ENCODE results near the gene GLRX3. TPM values are rescaled to one million over a fixed set of nuclear protein-coding genes. Genes with fewer than 3 reads are reported as not detected.

GLRX3 gene
- total RNA-seq, 1 donor from 2014 or later: 74.6 TPM

- Mint-ChIP-seq H3K4me3 (no peak overlapping the region), H3K9me3 (no peaks in the 10 kb centered on the region), H3K27ac (peak overlapping the region; percentile 80), H3K27me3 (ENCODE audit: low read depth) (no peaks in the 10 kb centered on the region), H3K36me3 (peaks cover 8% of the 10 kb centered on the region), H3K4me1 (peaks cover 37% of the 10 kb centered on the region)
- TF ChIP-seq CTCF (IDR thresholded peaks at IDR 0.05; ENCODE audit: unreplicated experiment): no peak
- no peak for DNase-seq (ENCODE audit: low spot score in 2 of 2, unreplicated experiment in 2 of 2)
Measured at GRCh38 chr10:130141460-130141859, 5.3 kb downstream of the GLRX3 start.

- DNase-seq (ENCODE audit: low spot score in 2 of 2, unreplicated experiment in 2 of 2): no peak
- no peaks in the 10 kb centered on the region for H3K27me3 Mint-ChIP-seq (ENCODE audit: low read depth)
- no peak overlapping the region for H3K4me3 Mint-ChIP-seq
- H3K4me1 Mint-ChIP-seq: peaks cover 37% of the 10 kb centered on the region
- no peak for TF ChIP-seq CTCF (IDR thresholded peaks at IDR 0.05; ENCODE audit: unreplicated experiment)
- H3K36me3 Mint-ChIP-seq: peaks cover 9% of the 10 kb centered on the region
- H3K27ac Mint-ChIP-seq: peak overlapping the region; percentile 80
- no peaks in the 10 kb centered on the region for H3K9me3 Mint-ChIP-seq
Measured at GRCh38 chr10:130141878-130142277, 5.7 kb downstream of the GLRX3 start.

GRCh38 chr10:130146042-130146441 lies 9.9 kb downstream of the GLRX3 start:
- no peaks in the 10 kb centered on the region for H3K27me3 Mint-ChIP-seq (ENCODE audit: low read depth)
- no peak for DNase-seq (ENCODE audit: low spot score in 2 of 2, unreplicated experiment in 2 of 2)
- H3K27ac Mint-ChIP-seq: no peak overlapping the region
- H3K36me3 Mint-ChIP-seq: peaks cover 18% of the 10 kb centered on the region
- no peaks in the 10 kb centered on the region for H3K9me3 Mint-ChIP-seq
- H3K4me3 Mint-ChIP-seq: no peak overlapping the region
- peaks cover 19% of the 10 kb centered on the region for H3K4me1 Mint-ChIP-seq
- TF ChIP-seq CTCF (IDR thresholded peaks at IDR 0.05; ENCODE audit: unreplicated experiment): no peak

GRCh38 chr10:130159192-130159794 lies 23.1 kb downstream of the GLRX3 start:
- TF ChIP-seq CTCF (IDR thresholded peaks at IDR 0.05; ENCODE audit: unreplicated experiment): no peak
- Mint-ChIP-seq H3K4me3 (no peak overlapping the region), H3K27ac (no peak overlapping the region), H3K27me3 (ENCODE audit: low read depth) (no peaks in the 10 kb centered on the region), H3K36me3 (peaks cover 25% of the 10 kb centered on the region), H3K4me1 (no peaks in the 10 kb centered on the region), H3K9me3 (peaks cover 8% of the 10 kb centered on the region)
- no peak for DNase-seq (ENCODE audit: low spot score in 2 of 2, unreplicated experiment in 2 of 2)

- no peak for DNase-seq (ENCODE audit: low spot score in 2 of 2, unreplicated experiment in 2 of 2)
- no peak for TF ChIP-seq CTCF (IDR thresholded peaks at IDR 0.05; ENCODE audit: unreplicated experiment)
- Mint-ChIP-seq H3K9me3 (no peaks in the 10 kb centered on the region), H3K4me3 (no peak overlapping the region), H3K36me3 (peaks cover 16% of the 10 kb centered on the region), H3K27ac (no peak overlapping the region), H3K27me3 (ENCODE audit: low read depth) (no peaks in the 10 kb centered on the region), H3K4me1 (no peaks in the 10 kb centered on the region)
Measured at GRCh38 chr10:130160775-130161174, 24.6 kb downstream of the GLRX3 start.

GRCh38 chr10:130161331-130161730 lies 25.1 kb downstream of the GLRX3 start:
- Mint-ChIP-seq H3K4me1 (no peaks in the 10 kb centered on the region), H3K4me3 (no peak overlapping the region), H3K27ac (no peak overlapping the region), H3K27me3 (ENCODE audit: low read depth) (no peaks in the 10 kb centered on the region), H3K9me3 (no peaks in the 10 kb centered on the region), H3K36me3 (peaks cover 18% of the 10 kb centered on the region)
- DNase-seq (ENCODE audit: low spot score in 2 of 2, unreplicated experiment in 2 of 2): no peak
- no peak for TF ChIP-seq CTCF (IDR thresholded peaks at IDR 0.05; ENCODE audit: unreplicated experiment)

All from mesothelial cell of epicardium (in vitro differentiated cells).